Loucy (cell line): ENCODE results near the gene TBCD.

Experiments used
- H2AFZ ChIP-seq: fragments of 200-600 bp; sonication (generic); 2 replicates; pipeline ENCODE4 v1.6.0; 2016; ENCODE audit warnings: antibody characterized with exemption, mild to moderate bottlenecking, low read length, moderate library complexity
- H3F3A ChIP-seq: fragments of 200-600 bp; 2 replicates; pipeline ENCODE4 v1.6.0; 2016; ENCODE audit warnings: antibody characterized with exemption, low read depth, mild to moderate bottlenecking
- H3K27me3 ChIP-seq: fragments of 200-600 bp; sonication (generic); 2 replicates; pipeline ENCODE4 v1.6.1; 2014; ENCODE audit warnings: low read length, mild to moderate bottlenecking; ENCODE audit not compliant: insufficient read depth, poor library complexity, severe bottlenecking
- H3K36me3 ChIP-seq: fragments of 200-600 bp; sonication (generic); 2 replicates; pipeline ENCODE4 v1.6.1; 2016; ENCODE audit warnings: low read length; ENCODE audit not compliant: insufficient read depth
- H3K4me1 ChIP-seq: fragments of 200-600 bp; sonication (generic); 2 replicates; pipeline ENCODE4 v1.5.1; 2014; ENCODE audit warnings: low read length, mild to moderate bottlenecking; ENCODE audit not compliant: insufficient read depth, poor library complexity, severe bottlenecking
- H3K4me2 ChIP-seq: fragments of 200-600 bp; sonication (generic); 2 replicates; pipeline ENCODE4 v1.6.0; 2014; ENCODE audit warnings: antibody characterized with exemption, low read length, low read depth, mild to moderate bottlenecking; ENCODE audit not compliant: poor library complexity, severe bottlenecking
- H3K4me3 ChIP-seq: fragments of 200-600 bp; sonication (generic); 2 replicates; pipeline ENCODE4 v1.5.1; 2014; ENCODE audit warnings: low read length, mild to moderate bottlenecking, mixed read lengths; ENCODE audit not compliant: poor library complexity, severe bottlenecking
- H3K79me2 ChIP-seq: fragments of 200-600 bp; sonication (generic); 2 replicates; pipeline ENCODE4 v1.6.1; 2014; ENCODE audit warnings: low read length; ENCODE audit not compliant: insufficient read depth
- H3K9ac ChIP-seq: fragments of 200-600 bp; sonication (generic); 2 replicates; pipeline ENCODE4 v1.6.0; 2014; ENCODE audit warnings: mild to moderate bottlenecking, low read depth, low read length, moderate library complexity; ENCODE audit not compliant: poor library complexity, severe bottlenecking
- H3K9me2 ChIP-seq: fragments of 200-600 bp; sonication (generic); replicated peaks from 2 replicates; pipeline ENCODE4 v1.6.1; 2016; ENCODE audit warnings: low read depth, low read length, mixed read lengths
- H3K9me3 ChIP-seq: fragments of 200-600 bp; sonication (generic); 2 replicates; pipeline ENCODE4 v1.6.1; 2014; ENCODE audit warnings: mild to moderate bottlenecking, antibody characterized with exemption, low read length, low read depth; ENCODE audit not compliant: insufficient read depth
- H4K20me1 ChIP-seq: fragments of 200-600 bp; sonication (generic); 2 replicates; pipeline ENCODE4 v1.6.0; 2014; ENCODE audit warnings: antibody characterized with exemption, low read length, mild to moderate bottlenecking; ENCODE audit not compliant: insufficient read depth, poor library complexity, severe bottlenecking
- EZH2phosphoT487 ChIP-seq: fragments of 200-600 bp; IDR thresholded peaks from 2 replicates; pipeline ENCODE4 v1.6.1; 2018; ENCODE audit warnings: antibody characterized with exemption, mild to moderate bottlenecking, moderate library complexity, borderline replicate concordance
- TF ChIP-seq, protein P1 (sequence below): fragments of 200-600 bp; sonication (generic); conservative IDR thresholded peaks from 2 replicates; pipeline ENCODE4 v1.5.1; 2014; ENCODE audit warnings: mild to moderate bottlenecking, antibody characterized with exemption, low read length

The TBCD gene

DNA sequence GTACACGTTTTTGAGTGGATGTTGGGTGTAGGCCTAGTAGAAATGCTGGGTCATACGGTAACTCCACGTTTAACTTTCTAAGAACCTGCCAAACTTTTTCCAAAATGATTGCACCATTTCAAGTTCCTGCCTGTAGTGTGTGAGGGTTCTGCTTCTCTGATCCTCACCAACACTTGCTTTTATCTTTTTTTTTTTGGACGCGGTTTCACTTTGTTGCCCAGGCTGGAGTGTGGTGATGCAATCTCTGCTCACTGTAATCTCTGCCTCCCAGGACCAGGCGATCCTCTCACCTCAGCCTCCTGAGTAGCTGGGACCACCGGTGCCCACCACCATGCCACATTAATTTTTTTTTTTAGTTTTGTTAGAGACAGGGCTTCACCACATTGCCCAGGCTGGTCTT is 64.5 kb downstream of the TBCD start:
- Histone ChIP-seq H4K20me1 (no peaks in the 10 kb centered on the region), H3K4me1 (peaks cover 14% of the 10 kb centered on the region), H3K9me2 (no peaks in the 10 kb centered on the region), H3K4me2 (no peak overlapping the region), H3K36me3 (peaks cover 70% of the 10 kb centered on the region; the same call in 1 of the 2 replicates), H3K9me3 (peaks cover 12% of the 10 kb centered on the region; the same call in 1 of the 2 replicates), H3K4me3 (no peak overlapping the region), H2AFZ (no peak overlapping the region), H3K79me2 (no peaks in the 10 kb centered on the region; the same call in 1 of the 2 replicates), H3K27me3 (no peaks in the 10 kb centered on the region), H3K9ac (no peak overlapping the region), H3F3A (no peaks in the 10 kb centered on the region)
- TF ChIP-seq, protein P1, sequence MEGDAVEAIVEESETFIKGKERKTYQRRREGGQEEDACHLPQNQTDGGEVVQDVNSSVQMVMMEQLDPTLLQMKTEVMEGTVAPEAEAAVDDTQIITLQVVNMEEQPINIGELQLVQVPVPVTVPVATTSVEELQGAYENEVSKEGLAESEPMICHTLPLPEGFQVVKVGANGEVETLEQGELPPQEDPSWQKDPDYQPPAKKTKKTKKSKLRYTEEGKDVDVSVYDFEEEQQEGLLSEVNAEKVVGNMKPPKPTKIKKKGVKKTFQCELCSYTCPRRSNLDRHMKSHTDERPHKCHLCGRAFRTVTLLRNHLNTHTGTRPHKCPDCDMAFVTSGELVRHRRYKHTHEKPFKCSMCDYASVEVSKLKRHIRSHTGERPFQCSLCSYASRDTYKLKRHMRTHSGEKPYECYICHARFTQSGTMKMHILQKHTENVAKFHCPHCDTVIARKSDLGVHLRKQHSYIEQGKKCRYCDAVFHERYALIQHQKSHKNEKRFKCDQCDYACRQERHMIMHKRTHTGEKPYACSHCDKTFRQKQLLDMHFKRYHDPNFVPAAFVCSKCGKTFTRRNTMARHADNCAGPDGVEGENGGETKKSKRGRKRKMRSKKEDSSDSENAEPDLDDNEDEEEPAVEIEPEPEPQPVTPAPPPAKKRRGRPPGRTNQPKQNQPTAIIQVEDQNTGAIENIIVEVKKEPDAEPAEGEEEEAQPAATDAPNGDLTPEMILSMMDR, result no peak
- no peak for TF ChIP-seq EZH2phosphoT487

DNA sequence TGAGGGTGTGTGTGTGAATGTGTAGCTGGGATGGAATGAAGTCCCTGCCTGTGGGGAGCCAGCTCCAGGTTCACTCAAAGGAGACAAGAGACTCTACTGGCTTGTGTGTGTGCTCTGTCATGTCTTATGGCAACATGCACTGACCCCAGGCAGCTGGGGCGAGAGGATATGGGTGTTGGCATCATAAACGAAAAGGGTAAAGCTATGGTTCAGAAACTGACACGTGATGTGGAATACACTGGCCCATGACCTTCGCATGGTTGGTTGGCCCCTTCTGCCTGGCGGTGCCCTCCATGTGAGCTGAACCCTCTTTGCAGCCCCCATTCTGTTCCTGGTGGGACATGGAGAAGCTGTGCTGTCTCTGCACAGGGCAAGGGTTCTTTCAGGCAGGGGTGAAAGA is 66.1 kb downstream of the TBCD start:
- Histone ChIP-seq H3K9me3 (peaks cover 12% of the 10 kb centered on the region; the same call in 1 of the 2 replicates), H4K20me1 (no peaks in the 10 kb centered on the region), H3K9ac (no peak overlapping the region), H3K4me1 (peaks cover 14% of the 10 kb centered on the region), H2AFZ (no peak overlapping the region), H3F3A (no peaks in the 10 kb centered on the region), H3K79me2 (no peaks in the 10 kb centered on the region; the same call in 1 of the 2 replicates), H3K27me3 (no peaks in the 10 kb centered on the region), H3K4me2 (no peak overlapping the region), H3K9me2 (no peaks in the 10 kb centered on the region), H3K36me3 (peaks cover 72% of the 10 kb centered on the region; the same call in 1 of the 2 replicates), H3K4me3 (no peak overlapping the region)
- no peak for TF ChIP-seq EZH2phosphoT487
- TF ChIP-seq, protein P1, result no peak

DNA sequence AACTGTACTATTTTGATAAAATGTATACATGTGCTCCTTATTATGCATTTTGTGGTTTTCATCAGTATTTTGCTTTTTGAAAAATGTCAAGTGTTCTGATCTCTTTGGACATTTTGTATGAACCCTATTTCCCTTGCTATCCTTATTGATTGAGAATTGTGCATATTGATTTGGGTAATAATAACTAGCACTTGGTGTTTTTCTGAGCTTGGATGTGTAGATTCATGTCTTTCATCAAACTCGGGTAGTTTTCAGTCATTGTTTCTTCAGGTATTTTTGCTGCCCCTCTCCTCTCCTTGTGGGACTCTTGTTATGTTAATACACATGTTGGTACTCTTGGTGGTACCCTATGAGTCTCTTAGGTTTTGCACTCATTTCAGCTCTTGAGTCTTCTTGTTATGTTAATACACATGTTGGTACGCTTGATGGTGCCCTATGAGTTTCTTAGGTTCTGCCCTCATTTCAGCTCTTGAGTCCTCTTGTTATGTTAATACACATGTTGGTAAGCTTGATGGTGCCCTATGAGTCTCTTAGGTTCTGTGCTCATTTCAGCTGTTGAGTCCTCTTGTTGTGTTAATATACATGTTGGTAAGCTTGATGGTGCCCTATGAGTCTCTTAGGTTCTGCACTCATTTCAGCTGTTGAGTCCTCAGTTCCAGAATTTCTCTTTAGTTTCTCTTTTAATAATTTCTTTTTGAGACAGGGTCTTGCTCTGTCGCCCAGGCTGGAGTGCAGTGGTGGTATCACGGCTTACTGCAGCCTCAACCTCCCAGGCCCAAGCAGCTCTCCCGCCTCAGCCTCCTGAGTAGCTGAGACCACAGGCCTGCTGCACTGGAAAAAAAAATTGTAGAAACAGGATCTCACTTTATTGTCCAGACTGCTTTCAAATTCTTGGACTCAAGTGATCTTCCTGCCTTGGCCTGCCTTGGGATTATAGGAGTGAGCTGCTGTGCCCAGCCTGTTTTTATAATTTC is 68.7 kb downstream of the TBCD start:
- Histone ChIP-seq H3K4me1 (peaks cover 8% of the 10 kb centered on the region), H3K9me3 (peaks cover 12% of the 10 kb centered on the region; the same call in 1 of the 2 replicates), H3K9me2 (no peaks in the 10 kb centered on the region), H3K4me3 (no peak overlapping the region), H3K27me3 (no peaks in the 10 kb centered on the region), H3K4me2 (no peak overlapping the region), H3K36me3 (peaks cover 63% of the 10 kb centered on the region; the same call in 1 of the 2 replicates), H2AFZ (no peak overlapping the region), H3K9ac (no peak overlapping the region), H3F3A (no peaks in the 10 kb centered on the region), H4K20me1 (no peaks in the 10 kb centered on the region), H3K79me2 (peaks cover 12% of the 10 kb centered on the region; the same call in 1 of the 2 replicates)
- TF ChIP-seq, protein P1, result no peak
- TF ChIP-seq EZH2phosphoT487, result no peak
